ENCODE data around the gene CLEC10A.

CLEC10A gene

DNA sequence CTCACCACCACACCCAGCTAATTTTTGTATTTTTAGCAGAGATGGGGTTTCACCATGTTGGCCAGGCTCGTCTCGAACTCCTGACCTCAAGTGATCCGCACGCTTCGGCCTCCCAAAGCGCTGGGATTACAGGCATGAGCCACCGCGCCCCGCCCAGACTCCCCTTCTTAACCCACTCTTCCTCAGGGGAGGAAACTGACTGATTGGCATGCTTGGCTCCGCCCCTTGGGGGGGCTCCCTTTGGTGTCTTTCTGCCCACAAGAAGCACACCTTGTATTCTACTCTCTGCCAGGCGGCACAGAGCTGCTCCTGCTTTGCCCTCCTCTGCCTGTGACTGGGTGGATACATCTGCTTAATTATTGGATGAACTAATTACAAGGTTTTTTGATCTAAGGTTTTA lies 39.3 kb upstream of the CLEC10A start:
- Histone ChIP-seq H3K9ac (ENCODE audit: low read depth in 1 of 2, low read length in 2 of 2) (no peak overlapping the region), H3K27me3 (ENCODE audit: control insufficient read depth in 1 of 2, insufficient read depth in 2 of 2, low read length in 2 of 2) (no peaks in the 10 kb centered on the region), H3K4me3 (ENCODE audit: low read depth in 1 of 2, low read length in 2 of 2) (no peak overlapping the region), H3K9me3 (ENCODE audit: control insufficient read depth in 1 of 2, low read length in 2 of 2) (peaks cover 0 to 2% of the 10 kb centered on the region in 2 donors), H3K27ac (ENCODE audit: low read depth, low read length) (no peak overlapping the region), H3K36me3 (ENCODE audit: control insufficient read depth in 1 of 2, insufficient read depth in 2 of 2, low read length in 2 of 2) (no peaks in the 10 kb centered on the region), H3K4me1 (ENCODE audit: control insufficient read depth in 1 of 2, insufficient read depth in 2 of 2, low read length in 2 of 2) (no peaks in the 10 kb centered on the region)

- no peak overlapping the region for H3K27ac ChIP-seq (ENCODE audit: low read depth, low read length)
These were observed 35.0 kb upstream of the CLEC10A start for GRCh38 chr17:7114875-7115614.

DNA sequence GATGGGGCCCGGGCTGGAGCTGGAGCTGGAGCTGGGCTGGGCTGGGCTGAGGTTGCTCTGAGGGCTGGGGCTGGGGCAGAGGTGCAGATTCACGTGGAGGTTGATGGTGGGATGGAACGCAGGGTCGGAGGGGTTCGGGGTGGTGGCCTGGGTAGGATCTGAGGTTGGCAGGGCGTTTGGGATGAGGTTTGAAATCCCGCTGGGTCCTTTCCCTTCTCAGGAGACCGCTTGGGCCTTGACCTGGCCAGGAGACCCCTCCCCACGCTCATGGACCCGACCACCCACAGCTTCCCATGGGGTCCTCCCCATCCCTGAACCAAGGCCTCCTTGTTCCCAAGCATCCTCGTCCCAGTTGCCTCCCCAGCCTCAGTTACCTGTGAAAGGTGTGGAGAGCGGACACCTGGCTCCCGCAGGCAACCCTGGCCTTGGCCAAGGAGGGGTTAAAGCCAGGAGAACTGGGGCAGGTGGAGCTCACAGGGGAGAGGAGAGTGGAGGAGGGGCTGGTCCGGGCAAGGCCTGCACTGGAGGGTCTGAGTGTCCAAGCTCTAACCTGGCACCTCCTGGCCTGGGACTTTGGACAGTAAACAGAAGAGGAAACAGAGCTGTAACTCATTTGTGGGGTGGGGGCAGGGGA lies 34.3 kb upstream of the CLEC10A start, which contains the start of gene ASGR2:
ASGR2 (minus strand) TSS at position 582 of the 634 bp plus-strand sequence. CDS start 582 bp downstream, outside the sequence.
- H3K27ac ChIP-seq (ENCODE audit: low read depth, low read length): no peak within 1 kb of the TSS
- no peak within 1 kb of the TSS for H3K9ac ChIP-seq (ENCODE audit: low read depth in 1 of 2, low read length in 2 of 2)
- no peak within 1 kb of the TSS for H3K4me3 ChIP-seq (ENCODE audit: low read depth in 1 of 2, low read length in 2 of 2)
- H3K4me1 ChIP-seq (ENCODE audit: control insufficient read depth in 1 of 2, insufficient read depth in 2 of 2, low read length in 2 of 2): no peaks in the 10 kb centered on the region
- peaks cover 0 to 2% of the 10 kb centered on the region in 2 donors for H3K9me3 ChIP-seq (ENCODE audit: control insufficient read depth in 1 of 2, low read length in 2 of 2)
- no peaks in the 10 kb centered on the region for H3K36me3 ChIP-seq (ENCODE audit: control insufficient read depth in 1 of 2, insufficient read depth in 2 of 2, low read length in 2 of 2)
- H3K27me3 ChIP-seq (ENCODE audit: control insufficient read depth in 1 of 2, insufficient read depth in 2 of 2, low read length in 2 of 2): peaks cover 0 to 1% of the 10 kb centered on the region in 2 donors

More at GRCh38 chr17:7114875-7115614, 35.0 kb upstream of the CLEC10A start:
- H3K36me3 ChIP-seq (ENCODE audit: control insufficient read depth in 1 of 2, insufficient read depth in 2 of 2, low read length in 2 of 2): no peaks in the 10 kb centered on the region
- H3K9ac ChIP-seq (ENCODE audit: low read depth in 1 of 2, low read length in 2 of 2): no peak overlapping the region
- peaks cover 0 to 2% of the 10 kb centered on the region in 2 donors for H3K9me3 ChIP-seq (ENCODE audit: control insufficient read depth in 1 of 2, low read length in 2 of 2)
- H3K27me3 ChIP-seq (ENCODE audit: control insufficient read depth in 1 of 2, insufficient read depth in 2 of 2, low read length in 2 of 2): no peaks in the 10 kb centered on the region
- no peak overlapping the region for H3K4me3 ChIP-seq (ENCODE audit: low read depth in 1 of 2, low read length in 2 of 2)
- no peaks in the 10 kb centered on the region for H3K4me1 ChIP-seq (ENCODE audit: control insufficient read depth in 1 of 2, insufficient read depth in 2 of 2, low read length in 2 of 2)

- peaks cover 0 to 4% of the 10 kb centered on the region in 2 donors for H3K27me3 ChIP-seq (ENCODE audit: control insufficient read depth in 1 of 2, insufficient read depth in 2 of 2, low read length in 2 of 2)
- H3K9me3 ChIP-seq (ENCODE audit: control insufficient read depth in 1 of 2, low read length in 2 of 2): peaks cover 0 to 2% of the 10 kb centered on the region in 2 donors
- H3K9ac ChIP-seq (ENCODE audit: low read depth in 1 of 2, low read length in 2 of 2): no peak overlapping the region
- H3K27ac ChIP-seq (ENCODE audit: low read depth, low read length): no peak overlapping the region
- no peaks in the 10 kb centered on the region for H3K4me1 ChIP-seq (ENCODE audit: control insufficient read depth in 1 of 2, insufficient read depth in 2 of 2, low read length in 2 of 2)
- no peak overlapping the region for H3K4me3 ChIP-seq (ENCODE audit: low read depth in 1 of 2, low read length in 2 of 2)
- H3K36me3 ChIP-seq (ENCODE audit: control insufficient read depth in 1 of 2, insufficient read depth in 2 of 2, low read length in 2 of 2): no peaks in the 10 kb centered on the region
These were observed 33.4 kb upstream of the CLEC10A start for GRCh38 chr17:7113273-7114071.

- H3K4me3 ChIP-seq (ENCODE audit: low read depth in 1 of 2, low read length in 2 of 2): no peak overlapping the region
- peaks cover 0 to 2% of the 10 kb centered on the region in 2 donors for H3K9me3 ChIP-seq (ENCODE audit: control insufficient read depth in 1 of 2, low read length in 2 of 2)
- H3K27ac ChIP-seq (ENCODE audit: low read depth, low read length): no peak overlapping the region
- no peaks in the 10 kb centered on the region for H3K36me3 ChIP-seq (ENCODE audit: control insufficient read depth in 1 of 2, insufficient read depth in 2 of 2, low read length in 2 of 2)
- peaks cover 0 to 4% of the 10 kb centered on the region in 2 donors for H3K27me3 ChIP-seq (ENCODE audit: control insufficient read depth in 1 of 2, insufficient read depth in 2 of 2, low read length in 2 of 2)
- no peak overlapping the region for H3K9ac ChIP-seq (ENCODE audit: low read depth in 1 of 2, low read length in 2 of 2)
- H3K4me1 ChIP-seq (ENCODE audit: control insufficient read depth in 1 of 2, insufficient read depth in 2 of 2, low read length in 2 of 2): no peaks in the 10 kb centered on the region
These were observed 32.6 kb upstream of the CLEC10A start for GRCh38 chr17:7112510-7113108.

- Histone ChIP-seq H3K36me3 (ENCODE audit: control insufficient read depth in 1 of 2, insufficient read depth in 2 of 2, low read length in 2 of 2) (no peaks in the 10 kb centered on the region), H3K27me3 (ENCODE audit: control insufficient read depth in 1 of 2, insufficient read depth in 2 of 2, low read length in 2 of 2) (peaks cover 0 to 4% of the 10 kb centered on the region in 2 donors), H3K27ac (ENCODE audit: low read depth, low read length) (no peak overlapping the region), H3K4me3 (ENCODE audit: low read depth in 1 of 2, low read length in 2 of 2) (no peak overlapping the region), H3K9me3 (ENCODE audit: control insufficient read depth in 1 of 2, low read length in 2 of 2) (no peaks in the 10 kb centered on the region), H3K9ac (ENCODE audit: low read depth in 1 of 2, low read length in 2 of 2) (no peak overlapping the region), H3K4me1 (ENCODE audit: control insufficient read depth in 1 of 2, insufficient read depth in 2 of 2, low read length in 2 of 2) (no peaks in the 10 kb centered on the region)
These were observed 31.9 kb upstream of the CLEC10A start for GRCh38 chr17:7111784-7112509.

GRCh38 chr17:7110617-7111306 lies 30.7 kb upstream of the CLEC10A start:
- Histone ChIP-seq H3K36me3 (ENCODE audit: control insufficient read depth in 1 of 2, insufficient read depth in 2 of 2, low read length in 2 of 2) (no peaks in the 10 kb centered on the region), H3K4me1 (ENCODE audit: control insufficient read depth in 1 of 2, insufficient read depth in 2 of 2, low read length in 2 of 2) (no peaks in the 10 kb centered on the region), H3K9me3 (ENCODE audit: control insufficient read depth in 1 of 2, low read length in 2 of 2) (no peaks in the 10 kb centered on the region), H3K4me3 (ENCODE audit: low read depth in 1 of 2, low read length in 2 of 2) (no peak overlapping the region), H3K27ac (ENCODE audit: low read depth, low read length) (no peak overlapping the region), H3K27me3 (ENCODE audit: control insufficient read depth in 1 of 2, insufficient read depth in 2 of 2, low read length in 2 of 2) (peaks cover 0 to 4% of the 10 kb centered on the region in 2 donors), H3K9ac (ENCODE audit: low read depth in 1 of 2, low read length in 2 of 2) (no peak overlapping the region)

GRCh38 chr17:7109461-7110322 lies 29.6 kb upstream of the CLEC10A start:
- H3K36me3 ChIP-seq (ENCODE audit: control insufficient read depth in 1 of 2, insufficient read depth in 2 of 2, low read length in 2 of 2): no peaks in the 10 kb centered on the region
- H3K27ac ChIP-seq (ENCODE audit: low read depth, low read length): no peak overlapping the region
- no peaks in the 10 kb centered on the region for H3K9me3 ChIP-seq (ENCODE audit: control insufficient read depth in 1 of 2, low read length in 2 of 2)
- peaks cover 0 to 4% of the 10 kb centered on the region in 2 donors for H3K27me3 ChIP-seq (ENCODE audit: control insufficient read depth in 1 of 2, insufficient read depth in 2 of 2, low read length in 2 of 2)
- H3K4me3 ChIP-seq (ENCODE audit: low read depth in 1 of 2, low read length in 2 of 2): no peak overlapping the region
- no peaks in the 10 kb centered on the region for H3K4me1 ChIP-seq (ENCODE audit: control insufficient read depth in 1 of 2, insufficient read depth in 2 of 2, low read length in 2 of 2)
- H3K9ac ChIP-seq (ENCODE audit: low read depth in 1 of 2, low read length in 2 of 2): no peak overlapping the region

All from duodenal mucosa (tissue), 2 donors.